LHCN-M2 (cell line): ENCODE measurements around the gene FNBP1L. TPM values are rescaled to one million over a fixed set of nuclear protein-coding genes. Genes with fewer than 3 reads are reported as not detected.
A peak's percentile ranks its signal among the peaks of the same experiment; 100 is the strongest.
"Not testable (repeated sequence)": the region's sequence is repeated elsewhere in the genome, so short reads cannot be mapped to it uniquely, and the experiment has no call there.

Experiments used
- DNase-seq: peaks from one replicate; pipeline ENCODE4 v3.0.0-alpha.2; 2012; ENCODE audit warnings: low read depth
- total RNA-seq: library from RNA; depleted of rRNA; stranded (reverse); fragments of >200 nt; gene quantifications from 2 replicates; pipeline ENCODE4 v1.2.3, GENCODE V29; 2014

FNBP1L gene
- total RNA-seq, 1 experiment from 2014 or later, result 23.0 TPM

DNA sequence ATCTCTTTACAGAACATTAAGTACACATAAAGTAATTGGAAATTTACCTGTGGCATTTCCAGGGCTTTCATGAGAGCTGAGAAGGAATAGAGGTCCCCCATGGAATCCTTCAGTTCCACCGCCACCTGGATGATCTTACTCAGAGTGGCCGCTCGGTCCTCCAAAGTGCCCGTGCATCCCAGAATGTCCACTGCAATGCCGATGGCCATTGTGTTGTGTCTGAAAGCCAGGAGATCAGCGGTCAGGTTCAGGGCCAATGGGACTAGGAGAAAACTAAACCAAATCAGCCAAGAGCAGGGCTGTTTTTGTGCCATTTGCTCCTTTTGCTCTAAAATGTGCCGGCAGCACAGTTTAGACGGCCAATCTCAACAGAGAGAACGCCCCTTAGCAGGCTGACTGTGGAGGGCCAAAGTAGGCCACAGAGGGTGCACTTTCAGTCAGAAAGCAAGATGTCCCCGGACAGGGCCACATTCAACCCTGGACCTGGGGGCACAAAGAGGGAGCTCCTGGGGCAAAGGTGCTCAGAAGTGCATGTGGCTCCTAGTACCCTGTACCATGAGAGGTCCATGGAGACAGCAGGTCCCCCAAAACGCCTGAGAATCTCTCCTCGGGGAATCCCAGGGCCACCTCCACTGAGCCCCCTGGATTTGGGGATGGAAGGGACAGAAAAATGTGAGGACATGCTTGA, 123.8 kb downstream of the FNBP1L start:
- DNase-seq, result no peak

DNA sequence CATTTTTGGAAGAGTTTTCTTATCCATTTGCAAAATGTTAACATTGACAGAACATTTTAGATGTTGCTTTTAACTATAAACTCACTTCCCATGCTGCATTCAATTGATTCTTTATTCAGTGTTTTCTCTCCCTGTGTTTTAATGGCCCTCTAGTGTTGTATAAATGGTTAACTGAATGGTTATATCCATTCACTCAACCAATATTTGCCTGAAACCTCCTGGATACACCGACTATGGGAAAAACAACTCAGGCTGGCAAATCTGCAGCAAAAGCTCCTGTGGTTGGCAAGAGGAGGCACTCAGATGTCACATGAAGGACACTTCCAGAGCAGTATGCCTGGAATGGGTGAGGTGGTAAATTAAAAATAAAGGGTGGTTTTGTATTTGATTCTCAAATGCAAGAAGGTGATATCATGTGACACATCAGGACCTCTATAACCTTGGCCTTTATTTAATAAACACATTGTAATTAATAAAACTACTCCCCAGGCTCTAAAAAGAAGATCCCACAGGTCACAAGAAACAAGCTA, 126.1 kb downstream of the FNBP1L start:
- no peak for DNase-seq

GRCh38 chr1:93574511-93574910, 126.6 kb downstream of the FNBP1L start:
- no peak for DNase-seq

DNA sequence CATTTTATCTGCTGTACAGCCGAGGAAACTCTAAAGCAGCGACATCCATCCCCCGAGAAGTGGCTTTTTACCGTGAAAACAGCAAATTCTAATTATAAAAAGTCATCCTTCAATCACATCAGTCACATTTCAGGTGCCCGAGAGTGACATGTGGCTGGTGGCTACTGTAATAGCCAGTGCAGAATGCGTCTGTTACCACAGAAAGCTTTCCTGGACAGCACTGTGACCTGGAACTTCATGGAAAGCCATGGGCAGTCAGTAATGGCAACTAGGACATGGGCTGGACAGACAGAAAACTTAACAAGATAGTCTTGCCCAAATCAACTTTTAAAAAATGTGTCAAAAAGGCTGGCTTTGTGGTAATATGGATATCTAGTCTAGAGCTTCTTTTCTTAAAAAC, 127.1 kb downstream of the FNBP1L start:
- DNase-seq, result no peak

DNA sequence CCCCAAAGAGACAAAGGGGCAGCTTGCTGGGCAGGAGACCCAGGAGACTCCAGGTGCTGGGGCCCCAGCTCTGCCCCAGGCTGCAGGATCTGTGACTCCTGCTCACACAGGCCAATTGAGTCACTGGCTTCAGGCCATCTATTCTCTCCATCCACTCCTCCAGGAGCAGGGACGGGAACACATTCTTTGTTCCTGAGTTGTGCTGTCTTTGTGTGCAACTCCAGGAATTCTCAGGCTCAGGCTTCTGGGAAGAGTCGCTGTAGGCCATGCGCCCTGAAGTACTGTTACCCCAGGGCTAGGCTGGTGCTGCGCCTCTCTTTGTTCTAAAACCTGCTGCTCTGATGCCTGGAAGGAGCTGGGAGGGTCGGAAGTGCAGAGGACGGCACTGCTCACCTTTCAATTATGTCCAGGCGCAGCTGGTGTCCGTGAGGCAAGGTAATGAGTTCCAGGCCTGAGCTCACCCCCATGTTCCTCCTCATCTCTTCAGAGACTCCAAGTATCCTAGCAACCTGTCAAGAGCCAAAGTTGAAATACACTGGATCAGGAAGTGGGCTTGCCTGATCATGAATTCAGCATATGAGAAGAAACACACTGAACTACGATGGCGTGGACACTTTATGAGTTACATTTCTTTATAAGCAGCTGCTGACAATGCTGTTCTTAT, 127.8 kb downstream of the FNBP1L start:
- no peak for DNase-seq

- DNase-seq, result no peak
Observed at GRCh38 chr1:93576346-93576745, 128.4 kb downstream of the FNBP1L start.

DNA sequence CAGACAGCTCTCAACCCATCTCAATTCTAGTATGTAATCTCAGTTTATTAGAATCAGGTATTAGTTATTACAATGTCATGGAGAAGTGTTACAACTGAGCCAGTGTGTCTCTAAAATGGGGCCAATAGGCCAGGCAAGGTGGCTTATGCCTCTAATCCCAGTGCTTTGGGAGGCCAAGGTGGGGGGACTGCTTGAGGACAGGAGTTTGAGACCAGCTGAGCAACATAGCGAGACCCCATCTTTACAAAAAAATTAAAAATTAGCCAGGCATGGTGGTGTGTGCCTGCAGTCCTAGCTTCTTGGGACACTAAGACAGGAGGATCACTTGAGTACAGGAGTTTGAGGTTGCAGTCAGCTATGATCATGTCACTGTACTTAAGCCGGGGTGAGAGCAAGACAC, 128.8 kb downstream of the FNBP1L start:
- DNase-seq, result no peak

- DNase-seq, result no peak
Observed at GRCh38 chr1:93577536-93578432, 129.9 kb downstream of the FNBP1L start.

DNA sequence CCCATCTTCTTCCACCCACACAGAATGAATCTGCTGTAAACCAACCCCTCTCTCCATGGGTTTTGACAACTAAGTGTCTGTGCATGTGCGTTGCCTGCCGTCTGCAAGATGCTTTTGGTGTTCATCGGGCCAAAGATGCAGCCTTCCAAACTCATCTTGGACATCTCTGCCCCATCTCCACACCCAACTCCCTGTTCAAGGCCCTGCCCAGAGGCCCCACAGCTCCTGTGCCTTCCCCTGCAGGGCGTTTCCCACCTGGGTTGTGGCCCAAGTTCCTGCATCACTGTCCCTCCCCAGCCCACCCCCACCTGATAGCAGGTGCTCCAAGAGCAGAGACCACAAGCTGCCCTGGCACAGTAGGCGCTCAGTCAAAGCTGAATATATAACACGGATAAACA, 130.5 kb downstream of the FNBP1L start:
- no peak for DNase-seq

- no peak for DNase-seq
Observed at GRCh38 chr1:93578911-93579825, 131.2 kb downstream of the FNBP1L start.

- peak; percentile 97 for DNase-seq
Observed at GRCh38 chr1:93579891-93580290, 132.0 kb downstream of the FNBP1L start.

DNA sequence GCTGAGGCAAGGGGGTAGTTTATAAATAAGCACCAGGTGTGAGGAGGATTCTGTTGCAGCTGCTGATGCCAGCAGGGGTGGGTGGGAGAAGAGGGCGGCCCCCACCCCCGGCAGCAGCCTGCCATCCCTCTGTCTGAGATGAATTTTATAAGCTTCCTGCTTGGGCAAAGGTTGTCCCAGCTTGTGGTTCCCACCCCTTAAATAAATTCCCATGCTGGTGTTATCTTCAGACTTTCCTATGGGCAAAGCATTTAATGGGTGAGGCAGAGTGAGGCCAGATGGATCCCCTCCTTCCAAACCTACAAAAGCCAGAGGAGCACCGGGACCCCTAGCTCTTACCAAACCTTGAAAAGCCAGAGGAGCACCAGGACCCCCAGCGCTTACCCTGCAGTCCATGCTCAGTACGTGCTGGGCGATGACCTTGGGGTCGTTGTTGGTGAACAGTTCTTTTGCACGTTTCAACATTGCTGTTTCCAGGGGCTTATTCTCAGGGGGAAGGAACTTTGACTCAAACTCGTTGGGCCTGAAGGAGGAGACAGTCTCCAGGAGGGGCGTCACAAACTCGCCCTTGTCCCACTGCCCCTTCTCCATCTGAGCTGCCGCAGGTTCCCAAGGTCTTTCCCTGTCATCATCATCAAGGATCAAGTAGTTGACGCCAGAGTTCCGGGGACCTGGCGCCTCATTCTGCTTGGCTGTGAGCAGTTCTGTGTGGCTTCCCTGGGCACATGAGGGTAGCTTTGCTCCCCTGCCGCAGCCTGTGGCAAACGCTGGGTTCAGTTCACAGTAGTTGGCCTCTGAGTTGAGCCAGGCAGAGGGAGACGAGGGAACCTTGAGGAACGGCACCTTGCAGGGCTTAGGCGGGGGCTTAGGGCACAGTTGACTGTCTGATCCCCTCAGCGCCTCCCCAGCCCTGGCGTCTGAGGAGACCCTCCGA, 134.3 kb downstream of the FNBP1L start:
- DNase-seq, result no peak

DNA sequence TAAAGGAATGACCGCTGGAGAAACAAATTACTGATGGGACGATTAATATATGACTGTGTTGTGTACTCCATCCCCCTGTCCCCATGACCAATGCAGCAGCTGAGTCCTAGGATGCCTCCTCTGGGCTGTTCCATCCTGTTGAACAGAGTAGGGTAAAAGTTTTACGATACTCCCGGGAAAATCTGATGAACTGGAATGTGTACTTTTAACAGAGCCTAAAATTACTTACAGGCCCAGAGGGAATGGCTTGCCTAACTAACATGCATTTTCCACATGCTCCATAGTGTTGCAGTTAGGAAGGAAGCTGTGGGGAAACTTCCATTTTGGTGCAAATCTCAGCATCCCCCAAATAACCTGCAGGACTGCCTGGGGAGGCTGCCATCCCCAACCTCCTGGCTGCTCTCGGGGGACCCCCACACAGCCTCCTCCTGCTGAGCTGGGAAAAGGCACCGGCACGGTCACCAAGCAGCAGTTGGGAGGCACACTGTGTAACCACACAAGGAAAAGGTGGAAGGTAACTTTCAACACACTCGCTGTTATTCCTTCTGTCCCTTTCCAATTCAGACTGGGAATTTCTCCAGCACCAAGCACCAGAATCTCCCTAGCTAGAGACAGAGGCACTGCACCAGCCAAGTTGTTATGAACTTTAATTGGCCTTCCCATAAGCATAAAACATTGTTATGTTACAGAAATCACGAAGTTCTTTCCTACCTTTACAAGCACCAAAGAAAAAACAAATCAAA, 136.5 kb downstream of the FNBP1L start:
- DNase-seq, result peak; percentile 66

- no peak for DNase-seq
Observed at GRCh38 chr1:93585059-93585966, 137.4 kb downstream of the FNBP1L start.

GRCh38 chr1:93587354-93587753, 139.4 kb downstream of the FNBP1L start:
- DNase-seq, result no peak

- peak; percentile 74 for DNase-seq
Observed at GRCh38 chr1:93588206-93588605, 140.3 kb downstream of the FNBP1L start.

GRCh38 chr1:93588955-93589354, 141.0 kb downstream of the FNBP1L start:
- no peak for DNase-seq

DNA sequence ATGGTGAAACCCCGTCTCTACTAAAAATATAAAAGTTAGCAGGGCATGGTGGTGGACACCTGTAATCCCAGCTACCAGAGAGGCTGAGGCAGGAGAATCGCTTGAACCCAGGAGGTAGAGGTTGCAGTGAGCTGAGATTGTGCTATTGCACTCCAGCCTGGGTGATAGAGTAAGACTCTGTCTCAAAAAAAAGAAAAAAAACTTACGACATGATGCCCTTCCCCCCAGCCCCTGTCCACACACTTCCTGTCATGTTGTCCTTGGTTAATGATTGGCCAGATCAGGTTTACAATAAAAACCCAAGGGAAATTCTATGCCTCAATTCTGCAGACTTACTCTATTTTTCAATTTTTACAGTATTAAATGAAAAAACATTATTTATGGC, 143.4 kb downstream of the FNBP1L start:
- not testable (repeated sequence) for DNase-seq
